ENCODE measurements around the gene ANO3. TPM values are rescaled to one million over a fixed set of nuclear protein-coding genes. Genes with fewer than 3 reads are reported as not detected.

ANO3 gene
- total and polyA plus RNA-seq, 2 donors (not counting 3 experiments of a cell fraction or from before 2014, with no cell fraction given) = not detected

- no peak for FAIRE-seq
- H2AFZ ChIP-seq (ENCODE audit: low read depth, low read length) = no peak overlapping the region
- H3K27me3 ChIP-seq (ENCODE audit: control insufficient read depth in 2 of 2, insufficient read depth in 2 of 2, low read length in 2 of 2) = no peaks in the 10 kb centered on the region
- DNase-seq (ENCODE audit: low read depth, low spot score) = no peak
- no peaks in the 10 kb centered on the region for H3K4me1 ChIP-seq (ENCODE audit: control insufficient read depth, extremely low read depth, insufficient read depth, low read length)
- H3K9me1 ChIP-seq (replicated peaks; ENCODE audit: control insufficient read depth, extremely low read depth, insufficient read depth, low read length) = no peaks in the 10 kb centered on the region
- ChIA-PET CTCF (no interaction called here), POLR2A (no interaction called here)
- H3K79me2 ChIP-seq (ENCODE audit: control insufficient read depth, insufficient read depth, low read length) = no peaks in the 10 kb centered on the region
- dilution Hi-C loops (cut with MboI; ENCODE audit: extremely low pct_ligation_motif_present, low sequenced_read_pairs) = no loop called here
- no peak overlapping the region for H3K27ac ChIP-seq (ENCODE audit: insufficient read depth, low read depth, low read length)
- H3K9ac ChIP-seq (replicated peaks; ENCODE audit: extremely low read depth, insufficient read depth, low read length) = no peak overlapping the region
- no peak overlapping the region for H3K4me3 ChIP-seq (replicated peaks in 1 of 3; ENCODE audit: insufficient read depth in 1 of 3, low read depth in 1 of 3, low read length in 3 of 3)
- no peak overlapping the region for H3K4me2 ChIP-seq (ENCODE audit: insufficient read depth, low read length)
- no peaks in the 10 kb centered on the region for H3K9me3 ChIP-seq (replicated peaks; ENCODE audit: control insufficient read depth, insufficient read depth, low read length)
- intact Hi-C loops (cut with micrococcal nuclease) = no loop called here
- H3K36me3 ChIP-seq (ENCODE audit: control insufficient read depth in 2 of 2, extremely low read depth in 1 of 2, insufficient read depth in 2 of 2, low read length in 2 of 2) = no peaks in the 10 kb centered on the region
- H4K20me1 ChIP-seq (replicated peaks; ENCODE audit: control insufficient read depth, extremely low read depth, insufficient read depth, low read length) = no peaks in the 10 kb centered on the region
- TF ChIP-seq POLR2AphosphoS5 (IDR thresholded peaks at IDR 0.05; ENCODE audit: insufficient read depth, low read depth, low read length) (no peak), EZH2 (IDR thresholded peaks at IDR 0.05; ENCODE audit: borderline replicate concordance, low read depth, low read length, severe bottlenecking) (no peak), FOS (IDR thresholded peaks at IDR 0.05; ENCODE audit: borderline replicate concordance, insufficient read depth, low read length) (no peak), GATA2 (IDR thresholded peaks at IDR 0.05; ENCODE audit: insufficient read depth, insufficient read length, low read depth, low read length) (no peak), MYC (IDR thresholded peaks at IDR 0.05; ENCODE audit: low read depth, low read length) (no peak), JUN (IDR thresholded peaks at IDR 0.05; ENCODE audit: borderline replicate concordance, insufficient read depth, insufficient read length, low read depth) (no peak)
- TF ChIP-seq, protein P1, sequence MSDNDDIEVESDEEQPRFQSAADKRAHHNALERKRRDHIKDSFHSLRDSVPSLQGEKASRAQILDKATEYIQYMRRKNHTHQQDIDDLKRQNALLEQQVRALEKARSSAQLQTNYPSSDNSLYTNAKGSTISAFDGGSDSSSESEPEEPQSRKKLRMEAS (IDR thresholded peaks at IDR 0.05; ENCODE audit: insufficient read depth, insufficient read length) = no peak
- TF ChIP-seq, protein P2, sequence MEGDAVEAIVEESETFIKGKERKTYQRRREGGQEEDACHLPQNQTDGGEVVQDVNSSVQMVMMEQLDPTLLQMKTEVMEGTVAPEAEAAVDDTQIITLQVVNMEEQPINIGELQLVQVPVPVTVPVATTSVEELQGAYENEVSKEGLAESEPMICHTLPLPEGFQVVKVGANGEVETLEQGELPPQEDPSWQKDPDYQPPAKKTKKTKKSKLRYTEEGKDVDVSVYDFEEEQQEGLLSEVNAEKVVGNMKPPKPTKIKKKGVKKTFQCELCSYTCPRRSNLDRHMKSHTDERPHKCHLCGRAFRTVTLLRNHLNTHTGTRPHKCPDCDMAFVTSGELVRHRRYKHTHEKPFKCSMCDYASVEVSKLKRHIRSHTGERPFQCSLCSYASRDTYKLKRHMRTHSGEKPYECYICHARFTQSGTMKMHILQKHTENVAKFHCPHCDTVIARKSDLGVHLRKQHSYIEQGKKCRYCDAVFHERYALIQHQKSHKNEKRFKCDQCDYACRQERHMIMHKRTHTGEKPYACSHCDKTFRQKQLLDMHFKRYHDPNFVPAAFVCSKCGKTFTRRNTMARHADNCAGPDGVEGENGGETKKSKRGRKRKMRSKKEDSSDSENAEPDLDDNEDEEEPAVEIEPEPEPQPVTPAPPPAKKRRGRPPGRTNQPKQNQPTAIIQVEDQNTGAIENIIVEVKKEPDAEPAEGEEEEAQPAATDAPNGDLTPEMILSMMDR (IDR thresholded peaks at IDR 0.05; ENCODE audit: extremely low read depth in 1 of 2, insufficient read depth in 1 of 2, low read depth in 1 of 2, low read length in 2 of 2) = no peak
- BruUV-seq (replicated peaks) = no TSS peak
Measured at GRCh38 chr11:26613759-26614158, 281.8 kb downstream of the ANO3 start.

Measured in endothelial cell of umbilical vein (primary cell).